OCI-LY3 (cell line): ENCODE data around the gene CYTH4.

ENCODE experiments used
- H2AFZ ChIP-seq: fragments of 200-600, 300-600 bp; shearing (Covaris generic); 2 replicates; pipeline ENCODE4 v1.6.0; 2014; ENCODE audit warnings: antibody characterized with exemption, low read depth, low read length
- H3K27ac ChIP-seq: fragments of 200-600, 300-600 bp; sonication (generic); 2 replicates; pipeline ENCODE4 v1.5.1; 2014; ENCODE audit warnings: mild to moderate bottlenecking, low read length, moderate library complexity, mixed read lengths
- H3K27me3 ChIP-seq: fragments of 200-600, 300-600 bp; sonication (generic); 2 replicates; pipeline ENCODE4 v1.6.1; 2014; ENCODE audit warnings: low read depth, low read length, mixed read lengths
- H3K36me3 ChIP-seq: fragments of 200-600, 300-600 bp; sonication (generic); replicated peaks from 2 replicates; pipeline ENCODE3; 2014; ENCODE audit warnings: low read depth, low read length, mixed read lengths
- H3K4me1 ChIP-seq: fragments of 300-600, 200-600 bp; sonication (generic); 2 replicates; pipeline ENCODE4 v1.6.1; 2014; ENCODE audit warnings: low read length, mixed read lengths
- H3K4me2 ChIP-seq: fragments of 200-600, 300-600 bp; sonication (generic); 2 replicates; pipeline ENCODE4 v1.6.1; 2014; ENCODE audit warnings: low read length, mixed read lengths
- H3K4me3 ChIP-seq: fragments of 300-600, 200-600 bp; sonication (generic); 2 replicates; pipeline ENCODE4 v1.5.1; 2014; ENCODE audit warnings: antibody characterized with exemption, mild to moderate bottlenecking, low read length, moderate library complexity
- H3K79me2 ChIP-seq: fragments of 300-600, 200-600 bp; shearing (Covaris generic); 2 replicates; pipeline ENCODE4 v1.6.1; 2014; ENCODE audit warnings: mild to moderate bottlenecking, low read length, mixed read lengths
- H3K9ac ChIP-seq: fragments of 300-600, 200-600 bp; shearing (Covaris generic); 2 replicates; pipeline ENCODE4 v1.6.0; 2014; ENCODE audit warnings: mild to moderate bottlenecking, low read length, moderate library complexity
- H3K9me3 ChIP-seq: fragments of 200-600, 300-600 bp; shearing (Covaris generic); 2 replicates; pipeline ENCODE4 v1.6.1; 2014; ENCODE audit warnings: low read length, mixed read lengths; ENCODE audit not compliant: insufficient read depth
- H4K20me1 ChIP-seq: fragments of 200-600, 300-600 bp; sonication (generic); 2 replicates; pipeline ENCODE4 v1.6.1; 2016; ENCODE audit warnings: low read length, mixed read lengths; ENCODE audit not compliant: insufficient read depth
- EZH2phosphoT487 ChIP-seq: fragments of 200-600 bp; shearing (Covaris generic); IDR thresholded peaks from 2 replicates; pipeline ENCODE4 v1.6.1; 2018; ENCODE audit warnings: antibody characterized with exemption, mixed run types, low read depth
- TF ChIP-seq, protein P1 (sequence below): fragments of 200-600, 300-600 bp; sonication (generic); IDR thresholded peaks from 2 replicates; pipeline ENCODE4 v1.5.1; 2014; ENCODE audit warnings: antibody characterized with exemption, low read length, low read depth

CYTH4 gene

DNA sequence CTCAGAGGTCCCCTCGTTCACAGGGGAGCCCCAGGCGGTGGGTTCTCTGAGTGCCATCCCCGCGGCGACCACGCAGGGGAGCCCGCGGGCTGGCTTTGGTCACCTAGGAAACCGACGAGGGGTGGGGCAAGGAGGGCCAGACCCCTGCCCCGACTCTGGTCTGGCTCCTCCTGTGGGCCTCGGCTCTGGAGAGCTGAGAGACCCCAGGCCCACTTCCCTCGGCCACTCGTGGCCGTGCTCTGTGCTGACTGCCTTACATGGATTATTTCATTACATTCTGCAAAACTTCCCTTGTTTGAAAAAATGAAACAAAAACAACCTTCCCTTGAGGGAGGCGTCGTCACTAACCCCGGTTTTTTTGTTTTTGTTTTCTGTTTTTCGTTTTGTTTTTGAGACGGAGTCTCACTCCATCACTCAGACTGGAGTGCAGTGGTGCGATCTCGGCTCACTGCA is 15.1 kb upstream of the CYTH4 start:
- peak overlapping the region; percentile 53 for H3K9ac ChIP-seq
- peak overlapping the region; percentile 84 for H3K27ac ChIP-seq
- peak overlapping the region; percentile 84 for H2AFZ ChIP-seq
- peak overlapping the region; percentile 67 for H3K4me3 ChIP-seq
- peaks cover 12% of the 10 kb centered on the region for H3K36me3 ChIP-seq
- no peaks in the 10 kb centered on the region for H3K27me3 ChIP-seq
- H4K20me1 ChIP-seq = no peaks in the 10 kb centered on the region
- H3K4me1 ChIP-seq = peaks cover 53% of the 10 kb centered on the region
- H3K79me2 ChIP-seq = no peaks in the 10 kb centered on the region
- TF ChIP-seq, protein P1, sequence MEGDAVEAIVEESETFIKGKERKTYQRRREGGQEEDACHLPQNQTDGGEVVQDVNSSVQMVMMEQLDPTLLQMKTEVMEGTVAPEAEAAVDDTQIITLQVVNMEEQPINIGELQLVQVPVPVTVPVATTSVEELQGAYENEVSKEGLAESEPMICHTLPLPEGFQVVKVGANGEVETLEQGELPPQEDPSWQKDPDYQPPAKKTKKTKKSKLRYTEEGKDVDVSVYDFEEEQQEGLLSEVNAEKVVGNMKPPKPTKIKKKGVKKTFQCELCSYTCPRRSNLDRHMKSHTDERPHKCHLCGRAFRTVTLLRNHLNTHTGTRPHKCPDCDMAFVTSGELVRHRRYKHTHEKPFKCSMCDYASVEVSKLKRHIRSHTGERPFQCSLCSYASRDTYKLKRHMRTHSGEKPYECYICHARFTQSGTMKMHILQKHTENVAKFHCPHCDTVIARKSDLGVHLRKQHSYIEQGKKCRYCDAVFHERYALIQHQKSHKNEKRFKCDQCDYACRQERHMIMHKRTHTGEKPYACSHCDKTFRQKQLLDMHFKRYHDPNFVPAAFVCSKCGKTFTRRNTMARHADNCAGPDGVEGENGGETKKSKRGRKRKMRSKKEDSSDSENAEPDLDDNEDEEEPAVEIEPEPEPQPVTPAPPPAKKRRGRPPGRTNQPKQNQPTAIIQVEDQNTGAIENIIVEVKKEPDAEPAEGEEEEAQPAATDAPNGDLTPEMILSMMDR = peak; percentile 93
- TF ChIP-seq EZH2phosphoT487 = no peak
- H3K4me2 ChIP-seq = peak overlapping the region; percentile 68
- H3K9me3 ChIP-seq = peaks cover 12% of the 10 kb centered on the region

DNA sequence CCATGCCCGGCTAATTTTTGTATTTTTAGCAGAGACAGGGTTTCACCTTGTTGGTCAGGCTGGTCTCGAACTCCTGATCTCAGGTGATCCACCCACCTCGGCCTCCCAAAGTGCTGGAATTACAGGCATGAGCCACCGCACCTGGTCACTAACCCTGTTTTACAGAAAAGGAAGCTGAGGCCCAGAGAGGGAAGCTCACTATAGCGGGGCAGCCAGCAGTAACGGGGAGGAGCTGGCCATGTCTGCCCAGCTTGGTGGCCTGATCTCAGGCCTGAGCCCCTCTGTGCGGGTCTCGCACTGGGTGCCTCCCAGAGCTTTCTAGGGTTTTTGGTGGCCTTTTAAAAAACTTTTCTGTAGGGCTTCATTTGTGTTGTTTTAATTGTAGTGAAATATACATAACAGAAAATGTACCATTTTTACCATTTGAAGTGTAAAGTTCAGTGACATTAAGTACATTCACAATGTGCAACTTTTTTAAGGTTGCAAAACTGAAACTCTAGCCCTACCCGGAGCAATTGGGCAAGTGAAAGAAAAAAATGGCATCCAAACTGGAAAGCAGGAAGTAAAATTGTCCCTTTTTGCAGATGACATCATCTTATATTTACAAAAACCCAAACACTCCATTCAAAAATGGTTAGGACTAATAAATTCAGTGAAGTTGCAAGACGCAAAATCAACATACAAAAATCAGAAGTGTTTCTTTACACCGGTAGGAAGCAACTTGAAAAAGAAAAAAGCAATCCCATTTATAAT is 14.5 kb upstream of the CYTH4 start:
- H3K4me2 ChIP-seq = peak overlapping the region; percentile 68
- TF ChIP-seq EZH2phosphoT487 = no peak
- TF ChIP-seq, protein P1 = no peak
- H3K79me2 ChIP-seq = no peaks in the 10 kb centered on the region
- H3K9me3 ChIP-seq = peaks cover 12% of the 10 kb centered on the region
- H3K4me1 ChIP-seq = peaks cover 58% of the 10 kb centered on the region
- peaks cover 12% of the 10 kb centered on the region for H3K36me3 ChIP-seq
- peak overlapping the region; percentile 67 for H3K4me3 ChIP-seq
- H3K27me3 ChIP-seq = no peaks in the 10 kb centered on the region
- peak overlapping the region; percentile 53 for H3K9ac ChIP-seq
- no peaks in the 10 kb centered on the region for H4K20me1 ChIP-seq
- peak overlapping the region; percentile 30; the same call in 1 of the 2 replicates for H2AFZ ChIP-seq
- peak overlapping the region; percentile 84 for H3K27ac ChIP-seq

DNA sequence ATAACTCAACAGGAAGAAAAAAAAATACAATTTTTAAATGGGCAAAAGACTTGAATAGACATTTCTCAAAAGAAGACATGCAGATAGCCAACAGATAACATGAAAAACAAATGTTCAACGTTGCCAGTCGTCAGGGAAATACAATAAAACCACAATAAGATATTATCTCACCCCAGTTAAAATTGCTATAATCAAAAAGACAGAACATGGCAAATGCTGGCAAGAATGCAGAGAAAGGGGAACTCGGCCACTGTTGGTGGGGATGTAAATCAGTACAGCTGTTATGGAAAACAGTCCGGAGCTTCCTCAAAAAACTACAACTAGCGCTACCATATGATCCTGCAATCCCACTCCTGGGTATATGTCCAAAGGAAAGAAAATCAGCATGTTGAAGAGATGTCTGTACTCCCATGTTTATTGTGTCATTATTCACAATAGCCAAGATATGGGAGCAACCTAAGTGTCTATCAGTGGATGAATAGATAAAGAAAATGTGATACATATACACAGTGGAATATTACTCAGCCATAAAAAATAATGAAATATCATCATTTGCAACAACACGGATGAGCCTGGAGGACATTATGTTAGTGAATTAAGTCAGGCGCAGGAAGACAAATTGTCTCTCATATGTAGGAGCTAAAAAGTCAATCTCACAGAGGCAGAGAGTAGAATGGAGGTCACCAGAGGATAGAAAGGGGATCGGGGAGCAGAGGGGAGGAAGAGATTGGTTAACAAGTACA is 12.2 kb upstream of the CYTH4 start:
- Histone ChIP-seq H3K4me2 (no peak overlapping the region), H3K4me1 (peaks cover 80% of the 10 kb centered on the region), H3K27me3 (no peaks in the 10 kb centered on the region), H2AFZ (no peak overlapping the region), H3K27ac (no peak overlapping the region), H3K9me3 (no peaks in the 10 kb centered on the region), H4K20me1 (no peaks in the 10 kb centered on the region), H3K9ac (no peak overlapping the region), H3K36me3 (no peaks in the 10 kb centered on the region), H3K79me2 (no peaks in the 10 kb centered on the region), H3K4me3 (no peak overlapping the region)
- TF ChIP-seq, protein P1 = no peak
- no peak for TF ChIP-seq EZH2phosphoT487

DNA sequence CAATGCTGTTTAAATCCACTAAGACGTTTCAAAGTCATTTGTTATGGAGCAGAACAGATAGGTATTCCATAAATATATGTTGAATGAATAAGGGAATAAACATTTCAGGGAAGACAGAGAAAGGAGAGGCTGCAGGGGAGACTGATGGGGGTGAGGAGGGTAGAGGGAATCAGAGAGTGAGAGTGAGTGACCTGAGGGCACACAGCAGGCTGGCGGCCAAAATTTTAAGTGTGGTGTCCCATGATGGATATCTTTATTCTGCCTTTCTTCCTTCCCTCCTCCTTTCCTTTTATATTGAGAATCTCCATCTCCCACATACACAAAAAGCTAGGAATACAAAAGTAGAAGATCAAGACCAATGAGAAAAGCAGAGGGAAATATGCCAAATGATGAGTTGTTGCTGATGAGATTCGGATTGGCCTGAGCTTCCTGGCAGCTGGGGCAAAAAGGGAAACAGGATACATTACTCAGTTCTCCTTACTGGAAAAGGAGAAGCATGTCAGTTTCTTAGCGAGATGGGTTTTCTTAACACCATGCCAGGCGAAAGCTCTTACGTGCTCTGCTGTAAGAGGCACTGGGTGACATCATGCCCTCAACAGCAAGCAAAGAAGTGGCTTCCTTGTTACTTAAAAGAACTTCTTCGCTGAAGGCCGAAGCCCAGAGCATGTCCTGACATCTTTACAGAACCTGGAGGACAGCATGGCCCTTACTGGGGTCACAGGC is 11.2 kb upstream of the CYTH4 start:
- no peak overlapping the region for H3K9ac ChIP-seq
- no peaks in the 10 kb centered on the region for H3K9me3 ChIP-seq
- H3K4me2 ChIP-seq = no peak overlapping the region
- no peak for TF ChIP-seq EZH2phosphoT487
- TF ChIP-seq, protein P1 = no peak
- H2AFZ ChIP-seq = no peak overlapping the region
- H3K79me2 ChIP-seq = no peaks in the 10 kb centered on the region
- no peak overlapping the region for H3K4me3 ChIP-seq
- H3K27ac ChIP-seq = no peak overlapping the region
- no peaks in the 10 kb centered on the region for H4K20me1 ChIP-seq
- H3K27me3 ChIP-seq = no peaks in the 10 kb centered on the region
- H3K4me1 ChIP-seq = peaks cover 86% of the 10 kb centered on the region
- H3K36me3 ChIP-seq = no peaks in the 10 kb centered on the region
